ENCODE results near the gene PSMB10.

The PSMB10 gene

DNA sequence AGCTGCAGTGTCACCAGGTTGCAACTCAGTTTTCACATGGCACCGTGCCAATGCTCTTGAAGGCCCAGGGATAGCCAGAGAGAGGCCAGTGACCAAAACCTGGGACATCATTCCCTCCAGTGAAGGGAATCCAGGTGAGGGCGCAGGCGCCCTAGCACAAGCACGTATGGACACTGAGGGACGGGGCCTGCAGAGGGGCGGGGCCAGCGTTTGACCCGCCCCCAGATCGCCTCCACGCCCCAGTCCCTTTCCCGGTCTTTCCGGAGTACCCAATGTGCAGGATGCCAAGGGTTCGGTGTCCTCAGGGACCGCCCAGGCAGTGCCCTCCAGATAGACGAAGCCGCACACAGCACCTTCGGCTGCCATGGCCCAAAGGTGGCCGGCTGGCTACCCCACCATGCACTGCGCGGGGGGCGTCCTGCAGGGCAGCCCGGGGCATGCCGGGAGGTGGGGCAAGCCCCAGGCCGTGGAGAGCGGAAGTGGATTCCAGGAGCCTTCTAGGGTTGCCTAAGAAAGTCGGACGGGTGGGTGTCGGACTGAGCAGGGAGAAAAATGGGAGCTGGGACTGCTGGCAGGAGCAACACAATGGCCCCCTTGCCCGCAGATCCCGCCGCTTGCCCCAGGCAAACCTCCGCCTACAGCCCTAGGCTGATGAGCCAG, 27.1 kb upstream of the PSMB10 start:
- POLR2A ChIA-PET: no interaction called here
- CTCF ChIA-PET: interaction anchor here (0.7 to 2.3 kb wide), 5 partner anchors 20 to 266 kb away, joined by 4 to 9 read pairs (median 4); partner anchors contain the start of gene LCAT
- no peak for DNase-seq (ENCODE audit: low read depth, low spot score)
- H3K4me3 ChIP-seq (ENCODE audit: low read depth, low read length): no peak overlapping the region
- TF ChIP-seq, protein P1, sequence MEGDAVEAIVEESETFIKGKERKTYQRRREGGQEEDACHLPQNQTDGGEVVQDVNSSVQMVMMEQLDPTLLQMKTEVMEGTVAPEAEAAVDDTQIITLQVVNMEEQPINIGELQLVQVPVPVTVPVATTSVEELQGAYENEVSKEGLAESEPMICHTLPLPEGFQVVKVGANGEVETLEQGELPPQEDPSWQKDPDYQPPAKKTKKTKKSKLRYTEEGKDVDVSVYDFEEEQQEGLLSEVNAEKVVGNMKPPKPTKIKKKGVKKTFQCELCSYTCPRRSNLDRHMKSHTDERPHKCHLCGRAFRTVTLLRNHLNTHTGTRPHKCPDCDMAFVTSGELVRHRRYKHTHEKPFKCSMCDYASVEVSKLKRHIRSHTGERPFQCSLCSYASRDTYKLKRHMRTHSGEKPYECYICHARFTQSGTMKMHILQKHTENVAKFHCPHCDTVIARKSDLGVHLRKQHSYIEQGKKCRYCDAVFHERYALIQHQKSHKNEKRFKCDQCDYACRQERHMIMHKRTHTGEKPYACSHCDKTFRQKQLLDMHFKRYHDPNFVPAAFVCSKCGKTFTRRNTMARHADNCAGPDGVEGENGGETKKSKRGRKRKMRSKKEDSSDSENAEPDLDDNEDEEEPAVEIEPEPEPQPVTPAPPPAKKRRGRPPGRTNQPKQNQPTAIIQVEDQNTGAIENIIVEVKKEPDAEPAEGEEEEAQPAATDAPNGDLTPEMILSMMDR (IDR thresholded peaks at IDR 0.05; ENCODE audit: insufficient read depth, low read length, missing control alignments): no peak

DNA sequence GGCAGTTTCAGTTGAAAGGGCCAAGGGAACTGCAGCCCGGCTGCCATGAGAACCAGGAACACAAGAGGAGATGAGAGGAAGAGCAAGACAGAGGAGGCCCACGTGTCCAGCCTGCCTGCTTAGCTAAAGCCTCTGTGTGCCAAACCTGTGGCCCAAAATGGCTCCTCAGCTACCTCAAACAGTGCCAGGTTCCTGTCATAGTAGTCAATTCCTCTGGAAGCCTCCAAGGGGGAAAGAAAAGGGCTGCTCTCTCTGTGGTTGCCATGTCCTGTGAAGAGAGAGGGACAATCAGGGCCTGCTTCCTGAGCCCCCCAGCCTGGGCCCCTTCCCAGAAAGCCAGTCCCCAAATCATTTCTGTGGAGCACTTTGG, 26.6 kb upstream of the PSMB10 start:
- CTCF ChIA-PET: interaction anchor here (1.5 to 1.9 kb wide), 2 partner anchors 21 to 267 kb away, joined by 4 to 7 read pairs; no protein-coding TSS in a partner anchor
- TF ChIP-seq, protein P1 (IDR thresholded peaks at IDR 0.05; ENCODE audit: insufficient read depth, low read length, missing control alignments): no peak
- POLR2A ChIA-PET: no interaction called here
- no peak for DNase-seq (ENCODE audit: low read depth, low spot score)
- no peak overlapping the region for H3K4me3 ChIP-seq (ENCODE audit: low read depth, low read length)

DNA sequence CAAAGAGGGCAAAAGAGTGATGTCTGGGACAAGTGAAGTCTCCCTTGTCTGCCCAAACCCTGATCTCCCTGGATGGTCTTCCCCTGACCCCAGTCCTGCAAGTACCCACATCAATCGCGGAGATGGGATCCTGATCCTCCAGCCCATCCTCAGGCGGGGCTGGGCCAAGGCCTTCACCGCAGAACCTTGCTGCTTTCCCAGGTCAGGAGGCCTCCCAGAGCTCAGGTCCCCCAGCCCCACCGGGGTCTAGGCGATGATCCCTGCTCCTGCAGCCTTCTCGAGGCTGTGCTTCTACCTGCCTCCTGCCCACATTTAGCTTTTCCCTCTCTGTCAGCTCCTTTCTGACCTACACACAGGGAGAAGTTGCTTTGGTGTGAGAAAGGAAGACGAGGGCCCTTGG, 25.5 kb upstream of the PSMB10 start:
- ChIA-PET POLR2A (no interaction called here), CTCF (interaction anchor here (1.2 to 1.9 kb wide), 3 partner anchors 19 to 268 kb away, joined by 3 to 7 read pairs (median 4); partner anchors contain the start of gene LCAT)
- TF ChIP-seq, protein P1 (IDR thresholded peaks at IDR 0.05; ENCODE audit: insufficient read depth, low read length, missing control alignments): no peak
- H3K4me3 ChIP-seq (ENCODE audit: low read depth, low read length): no peak overlapping the region
- DNase-seq (ENCODE audit: low read depth, low spot score): no peak

DNA sequence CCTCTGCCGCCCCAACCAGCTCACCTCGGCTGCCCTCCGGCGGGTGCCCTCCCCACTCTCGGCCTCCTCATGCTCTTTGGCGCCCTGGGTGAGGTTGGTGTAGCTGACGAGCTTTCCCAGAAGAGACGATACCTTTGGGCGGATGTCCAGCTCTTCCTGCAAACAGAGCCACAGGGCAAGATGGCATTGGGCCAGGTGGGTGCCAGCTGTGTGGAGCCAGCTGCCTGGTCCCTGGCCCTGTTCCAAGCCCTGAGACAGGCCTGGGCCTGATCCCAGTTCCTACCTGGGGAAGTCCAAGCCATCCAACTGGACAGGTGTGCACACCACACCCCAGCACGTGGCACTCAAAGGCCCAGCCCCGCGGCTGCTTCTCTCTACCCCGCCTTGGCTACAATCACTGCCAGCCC, 24.9 kb upstream of the PSMB10 start:
- DNase-seq (ENCODE audit: low read depth, low spot score): no peak
- H3K4me3 ChIP-seq (ENCODE audit: low read depth, low read length): no peak overlapping the region
- TF ChIP-seq, protein P1 (IDR thresholded peaks at IDR 0.05; ENCODE audit: insufficient read depth, low read length, missing control alignments): no peak
- POLR2A ChIA-PET: no interaction called here
- CTCF ChIA-PET: interaction anchor here (2.5 kb wide), 1 partner anchor 14 kb away, joined by 7 read pairs; no protein-coding TSS in a partner anchor

DNA sequence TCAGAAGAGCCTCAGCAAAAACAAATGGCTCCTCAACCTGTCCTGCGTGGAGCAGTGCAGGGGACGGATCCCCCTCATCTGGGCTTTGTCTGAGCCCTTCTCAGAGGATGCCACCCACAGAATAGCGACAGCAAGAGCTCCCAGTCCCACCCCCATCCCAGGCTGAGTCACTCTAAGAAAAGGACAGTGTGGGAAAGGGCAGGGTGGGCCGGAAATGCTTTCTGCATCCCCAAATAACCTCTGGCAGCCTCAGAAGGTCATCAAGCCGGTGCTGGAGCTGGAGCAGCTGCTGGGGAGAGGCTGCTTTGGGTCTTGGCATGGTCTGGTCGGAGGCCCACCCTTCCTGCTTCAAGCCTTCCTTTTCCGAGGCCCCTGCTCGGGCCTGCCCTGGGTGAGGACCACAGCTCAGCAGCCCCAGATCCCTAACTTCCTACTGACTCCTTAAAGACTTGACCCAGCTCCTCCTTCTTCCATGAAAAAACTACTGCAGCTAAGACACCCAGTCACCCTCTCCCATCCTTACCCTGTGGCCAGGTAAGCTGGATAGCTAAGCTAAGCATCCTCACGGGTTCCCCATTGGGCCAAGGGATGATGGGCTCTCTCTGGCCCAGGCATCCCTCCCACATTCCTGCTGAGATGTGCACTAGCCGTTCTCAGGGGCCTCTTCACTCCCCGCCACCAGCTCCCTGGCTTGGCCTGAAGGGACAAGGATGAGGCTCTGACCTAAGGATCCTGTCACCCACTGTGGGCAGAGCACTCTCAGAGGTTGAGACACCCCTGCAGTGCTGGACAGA, 23.1 kb upstream of the PSMB10 start:
- TF ChIP-seq, protein P1 (IDR thresholded peaks at IDR 0.05; ENCODE audit: insufficient read depth, low read length, missing control alignments): no peak
- DNase-seq (ENCODE audit: low read depth, low spot score): no peak
- POLR2A ChIA-PET: interaction anchor here (0.5 to 1.5 kb wide), 4 partner anchors 9 to 143 kb away, joined by 3 to 11 read pairs (median 4); partner anchors contain the start of gene PSMB10
- CTCF ChIA-PET: interaction anchor here (0.6 to 4.3 kb wide), 8 partner anchors 9 to 143 kb away, joined by 3 to 27 read pairs (median 3); no protein-coding TSS in a partner anchor
- no peak overlapping the region for H3K4me3 ChIP-seq (ENCODE audit: low read depth, low read length)

DNA sequence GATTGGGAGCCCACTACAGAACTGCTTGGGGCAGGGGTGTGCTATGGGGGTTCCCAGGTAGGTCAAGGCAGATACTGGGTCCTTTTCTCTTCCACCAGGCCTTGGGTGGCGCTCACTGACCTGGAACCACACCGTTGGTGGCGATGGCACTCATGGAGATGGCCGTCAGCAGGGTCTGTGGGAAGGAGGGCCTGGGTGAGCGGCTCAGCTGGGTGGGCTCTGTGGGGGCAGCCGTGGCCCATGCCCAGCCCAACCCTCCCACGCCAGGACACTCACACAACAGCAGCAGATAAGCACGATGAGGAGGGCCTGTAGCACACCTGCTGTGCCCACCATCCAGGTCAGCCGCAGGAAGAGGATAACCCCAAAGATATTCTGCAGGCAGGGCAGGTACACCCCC, 21.0 kb upstream of the PSMB10 start:
- CTCF ChIA-PET: interaction anchor here (4.3 kb wide), 1 partner anchor 17 kb away, joined by 27 read pairs; no protein-coding TSS in a partner anchor
- H3K4me3 ChIP-seq (ENCODE audit: low read depth, low read length): no peak overlapping the region
- TF ChIP-seq, protein P1 (IDR thresholded peaks at IDR 0.05; ENCODE audit: insufficient read depth, low read length, missing control alignments): no peak
- POLR2A ChIA-PET: no interaction called here
- DNase-seq (ENCODE audit: low read depth, low spot score): no peak
